Jurkat, Clone E6-1 (cell line): Measurements from ENCODE around the gene CHMP4A.
"Not testable (repeated sequence)": the region's sequence is repeated elsewhere in the genome, so short reads cannot be mapped to it uniquely, and the experiment has no call there.

Experiments
- DNase-seq: peaks from one replicate; pipeline ENCODE4 v3.0.0-alpha.2; 2011; ENCODE audit warnings: low read depth, low spot score
- H3K4me3 ChIP-seq: 2 replicates; pipeline ENCODE4 v1.5.1; 2011; ENCODE audit warnings: mild to moderate bottlenecking, low read length, control low read depth, moderate library complexity

The CHMP4A gene

GRCh38 chr14:24249230-24250021 lies 36.1 kb upstream of the CHMP4A start:
- no peak for DNase-seq
- no peak overlapping the region for H3K4me3 ChIP-seq

GRCh38 chr14:24247422-24247821 lies 34.1 kb upstream of the CHMP4A start:
- no peak overlapping the region for H3K4me3 ChIP-seq
- DNase-seq = no peak

GRCh38 chr14:24246765-24247212 lies 33.5 kb upstream of the CHMP4A start:
- H3K4me3 ChIP-seq = no peak overlapping the region
- no peak for DNase-seq

GRCh38 chr14:24245350-24245749 lies 32.1 kb upstream of the CHMP4A start:
- not testable (repeated sequence) for H3K4me3 ChIP-seq, DNase-seq

GRCh38 chr14:24243336-24243836 lies 30.1 kb upstream of the CHMP4A start:
- H3K4me3 ChIP-seq = peak overlapping the region; percentile 69
- DNase-seq = no peak

- peak; percentile 89 for DNase-seq
- H3K4me3 ChIP-seq = peak overlapping the region; percentile 69
Observed at GRCh38 chr14:24241829-24242443, 28.6 kb upstream of the CHMP4A start.

GRCh38 chr14:24240110-24240918 lies 27.0 kb upstream of the CHMP4A start:
- no peak overlapping the region for H3K4me3 ChIP-seq
- DNase-seq = no peak

- no peak for DNase-seq
- no peak overlapping the region for H3K4me3 ChIP-seq
Observed at GRCh38 chr14:24238527-24239037, 25.3 kb upstream of the CHMP4A start.

GRCh38 chr14:24238123-24238522 lies 24.8 kb upstream of the CHMP4A start:
- no peak for DNase-seq
- H3K4me3 ChIP-seq = no peak overlapping the region

GRCh38 chr14:24237463-24237955 lies 24.2 kb upstream of the CHMP4A start:
- DNase-seq = no peak
- no peak overlapping the region for H3K4me3 ChIP-seq

GRCh38 chr14:24236689-24237462 lies 23.6 kb upstream of the CHMP4A start:
- DNase-seq = no peak
- H3K4me3 ChIP-seq = no peak overlapping the region

GRCh38 chr14:24235804-24236688 lies 22.8 kb upstream of the CHMP4A start:
- no peak overlapping the region for H3K4me3 ChIP-seq
- DNase-seq = no peak

GRCh38 chr14:24234095-24235005 lies 21.1 kb upstream of the CHMP4A start:
- DNase-seq = no peak
- peak overlapping the region; percentile 87 for H3K4me3 ChIP-seq

GRCh38 chr14:24233538-24233866 lies 20.2 kb upstream of the CHMP4A start:
- peak overlapping the region; percentile 87 for H3K4me3 ChIP-seq
- DNase-seq = no peak

- no peak for DNase-seq
- H3K4me3 ChIP-seq = peak within 1 kb of the TSS; percentile 87
Observed at GRCh38 chr14:24232645-24233537, 19.6 kb upstream of the CHMP4A start, which contains the start of gene GMPR2. TSS of gene GMPR2 (plus strand) at chr14:24232929. CDS start at chr14:24233254, 325 bp downstream.
